Nephron progenitor cell (in vitro differentiated cells): ENCODE measurements around the gene NECTIN2.

ENCODE experiments used
- DNase-seq: peaks from one replicate; pipeline ENCODE4 v3.0.0; 2021
- H3K27ac Mint-ChIP-seq: 2 replicates; pipeline ENCODE4 v1.8.0; 2021; ENCODE audit warnings: mild to moderate bottlenecking, moderate library complexity, mixed read lengths
- H3K27me3 Mint-ChIP-seq: 2 replicates; pipeline ENCODE4 v1.8.0; 2021; ENCODE audit warnings: mild to moderate bottlenecking, low read depth, mixed read lengths; ENCODE audit not compliant: poor library complexity
- H3K36me3 Mint-ChIP-seq: 2 replicates; pipeline ENCODE4 v1.8.0; 2021; ENCODE audit warnings: low read depth, mixed read lengths
- H3K4me1 Mint-ChIP-seq: 2 replicates; pipeline ENCODE4 v1.8.0; 2021; ENCODE audit warnings: mixed read lengths
- H3K4me3 Mint-ChIP-seq: 2 replicates; pipeline ENCODE4 v1.8.0; 2021; ENCODE audit warnings: mild to moderate bottlenecking, moderate library complexity, mixed read lengths
- H3K9me3 Mint-ChIP-seq: 2 replicates; pipeline ENCODE4 v1.8.0; 2021; ENCODE audit warnings: mild to moderate bottlenecking, moderate library complexity, mixed read lengths
- CTCF ChIP-seq: fragments of 200-600 bp; sonication (generic); IDR thresholded peaks from 2 replicates; pipeline ENCODE4 v1.5.0; 2021; ENCODE audit warnings: antibody characterized with exemption

NECTIN2 gene

DNA sequence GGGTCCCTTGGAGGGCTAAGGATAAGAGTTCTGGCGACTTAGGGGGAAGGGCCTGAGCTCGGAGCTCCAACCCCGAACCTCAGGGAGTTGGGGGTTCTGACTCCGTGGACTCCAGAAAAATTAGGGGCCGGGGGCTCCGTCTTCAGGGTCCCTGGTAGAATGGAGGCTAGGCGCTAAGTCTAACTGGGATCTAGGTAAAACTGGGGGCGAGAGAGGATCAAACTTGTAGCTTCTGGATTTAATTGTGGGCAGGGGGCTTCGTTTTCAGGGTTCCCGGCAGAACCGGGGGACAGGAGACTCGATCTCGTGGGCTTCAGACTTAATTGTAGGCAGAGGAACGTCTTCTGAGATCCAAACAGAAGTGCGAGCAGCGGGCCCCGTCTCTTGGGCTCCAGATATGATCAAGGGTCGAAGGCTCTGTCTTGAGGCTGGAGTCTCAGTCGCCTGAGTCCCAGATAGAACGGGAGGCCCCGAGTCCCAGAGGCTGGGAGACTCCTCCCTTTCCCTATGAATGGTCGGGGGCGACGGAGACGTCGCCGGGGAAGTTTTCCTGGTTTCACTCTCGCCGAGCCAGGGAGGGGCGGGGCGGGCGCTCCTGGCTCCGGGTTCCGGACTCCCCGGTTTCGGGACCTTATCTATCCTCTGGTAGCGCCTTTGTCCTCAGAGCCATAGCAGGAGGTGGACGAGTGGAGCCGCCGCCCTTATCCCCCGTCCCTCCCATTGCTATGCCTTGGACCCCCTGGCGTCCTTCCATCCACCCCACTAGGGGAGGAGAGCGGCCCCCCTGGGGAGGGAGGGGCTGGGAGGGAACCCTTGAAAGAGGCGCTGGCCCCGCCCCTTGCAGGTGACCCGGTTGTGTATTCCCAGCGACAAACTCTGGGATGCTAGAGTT lies 1.3 kb downstream of the NECTIN2 start:
- Mint-ChIP-seq H3K36me3 (peaks cover 2% of the 10 kb centered on the region), H3K27ac (peak overlapping the region; percentile 100), H3K27me3 (no peaks in the 10 kb centered on the region), H3K9me3 (no peaks in the 10 kb centered on the region), H3K4me3 (peak overlapping the region; percentile 99), H3K4me1 (peaks cover 49% of the 10 kb centered on the region)
- peak; percentile 65 for DNase-seq
- no peak for TF ChIP-seq CTCF

- TF ChIP-seq CTCF, result no peak
- no peaks in the 10 kb centered on the region for H3K27me3 Mint-ChIP-seq
- H3K9me3 Mint-ChIP-seq, result no peaks in the 10 kb centered on the region
- peak overlapping the region; percentile 99 for H3K4me3 Mint-ChIP-seq
- H3K36me3 Mint-ChIP-seq, result peaks cover 6% of the 10 kb centered on the region
- peaks cover 53% of the 10 kb centered on the region for H3K4me1 Mint-ChIP-seq
- peak overlapping the region; percentile 98 for H3K27ac Mint-ChIP-seq
- DNase-seq, result peak; percentile 52
Measured at GRCh38 chr19:44848036-44848811, 2.1 kb downstream of the NECTIN2 start.

- TF ChIP-seq CTCF, result no peak
- H3K4me3 Mint-ChIP-seq, result peak overlapping the region; percentile 99
Measured at GRCh38 chr19:44848812-44849447, 2.8 kb downstream of the NECTIN2 start.

GRCh38 chr19:44850641-44851109 lies 4.6 kb downstream of the NECTIN2 start:
- H3K4me3 Mint-ChIP-seq, result peak overlapping the region; percentile 99
- H3K27ac Mint-ChIP-seq, result peak overlapping the region; percentile 91
- DNase-seq, result peak; percentile 17
- H3K36me3 Mint-ChIP-seq, result peaks cover 22% of the 10 kb centered on the region
- no peaks in the 10 kb centered on the region for H3K27me3 Mint-ChIP-seq
- H3K4me1 Mint-ChIP-seq, result peaks cover 51% of the 10 kb centered on the region
- TF ChIP-seq CTCF, result no peak
- H3K9me3 Mint-ChIP-seq, result no peaks in the 10 kb centered on the region

More at GRCh38 chr19:44848812-44849447, 2.8 kb downstream of the NECTIN2 start:
- no peaks in the 10 kb centered on the region for H3K27me3 Mint-ChIP-seq
- H3K9me3 Mint-ChIP-seq, result no peaks in the 10 kb centered on the region
- H3K36me3 Mint-ChIP-seq, result peaks cover 12% of the 10 kb centered on the region
- peaks cover 57% of the 10 kb centered on the region for H3K4me1 Mint-ChIP-seq
- H3K27ac Mint-ChIP-seq, result peak overlapping the region; percentile 98
- DNase-seq, result peak; percentile 64

DNA sequence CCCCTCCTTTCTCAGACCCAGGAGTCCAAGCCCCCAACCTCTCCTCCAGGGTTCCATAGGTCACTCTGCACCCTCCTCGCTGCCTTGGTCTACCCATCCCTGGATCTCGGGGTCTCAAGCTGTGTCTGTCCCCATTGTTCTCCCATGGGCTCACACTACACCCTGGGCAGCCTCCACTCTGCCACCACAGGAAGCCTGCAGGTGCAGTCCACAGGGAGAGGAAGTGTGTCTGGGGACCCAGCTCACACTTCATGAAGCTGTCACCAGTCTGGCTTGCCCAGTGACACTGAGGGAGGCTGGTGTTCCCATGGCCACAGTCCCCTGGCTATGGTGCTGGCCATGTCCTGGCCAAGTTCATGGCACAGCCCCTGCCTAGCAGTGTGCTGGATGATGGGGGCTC lies 5.3 kb downstream of the NECTIN2 start:
- Mint-ChIP-seq H3K27me3 (no peaks in the 10 kb centered on the region), H3K9me3 (no peaks in the 10 kb centered on the region), H3K4me1 (peaks cover 56% of the 10 kb centered on the region), H3K4me3 (no peak overlapping the region), H3K36me3 (peaks cover 29% of the 10 kb centered on the region), H3K27ac (peak overlapping the region; percentile 75)
- TF ChIP-seq CTCF, result no peak
- DNase-seq, result no peak
